ENCODE results near the gene ASCC3.

DNA sequence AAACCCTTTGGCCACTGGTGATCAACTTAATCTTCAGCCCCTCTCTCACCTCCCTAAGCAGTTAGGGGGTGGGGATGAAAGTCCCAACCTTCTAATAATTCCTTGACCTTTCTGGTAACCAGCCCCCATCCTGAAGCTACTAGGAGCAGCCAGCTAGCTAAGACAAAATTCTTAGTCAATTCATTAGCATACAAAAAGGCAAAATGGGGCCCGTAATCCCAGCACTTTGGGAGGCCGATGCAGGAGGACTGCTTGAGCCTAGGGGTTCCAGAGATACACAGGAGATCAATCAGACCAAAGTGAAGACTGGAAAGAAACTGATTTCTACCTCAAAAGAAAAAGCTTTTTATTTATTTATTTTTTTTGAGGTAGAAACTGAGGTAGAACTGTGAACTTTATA is 1.8 kb downstream of the ASCC3 start:
- TF ChIP-seq EP300 (IDR thresholded peaks at IDR 0.05) (no peak), RCOR1 (IDR thresholded peaks at IDR 0.05; ENCODE audit: low read depth, low read length) (no peak), CHD4 (IDR thresholded peaks at IDR 0.05; ENCODE audit: borderline replicate concordance) (no peak), RFX5 (IDR thresholded peaks at IDR 0.05) (no peak)
- TF ChIP-seq, protein P1, sequence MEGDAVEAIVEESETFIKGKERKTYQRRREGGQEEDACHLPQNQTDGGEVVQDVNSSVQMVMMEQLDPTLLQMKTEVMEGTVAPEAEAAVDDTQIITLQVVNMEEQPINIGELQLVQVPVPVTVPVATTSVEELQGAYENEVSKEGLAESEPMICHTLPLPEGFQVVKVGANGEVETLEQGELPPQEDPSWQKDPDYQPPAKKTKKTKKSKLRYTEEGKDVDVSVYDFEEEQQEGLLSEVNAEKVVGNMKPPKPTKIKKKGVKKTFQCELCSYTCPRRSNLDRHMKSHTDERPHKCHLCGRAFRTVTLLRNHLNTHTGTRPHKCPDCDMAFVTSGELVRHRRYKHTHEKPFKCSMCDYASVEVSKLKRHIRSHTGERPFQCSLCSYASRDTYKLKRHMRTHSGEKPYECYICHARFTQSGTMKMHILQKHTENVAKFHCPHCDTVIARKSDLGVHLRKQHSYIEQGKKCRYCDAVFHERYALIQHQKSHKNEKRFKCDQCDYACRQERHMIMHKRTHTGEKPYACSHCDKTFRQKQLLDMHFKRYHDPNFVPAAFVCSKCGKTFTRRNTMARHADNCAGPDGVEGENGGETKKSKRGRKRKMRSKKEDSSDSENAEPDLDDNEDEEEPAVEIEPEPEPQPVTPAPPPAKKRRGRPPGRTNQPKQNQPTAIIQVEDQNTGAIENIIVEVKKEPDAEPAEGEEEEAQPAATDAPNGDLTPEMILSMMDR (IDR thresholded peaks at IDR 0.05), result no peak
